HUDEP-2 (cell line): Measurements from ENCODE around the gene CERK.

Experiments used
- DNase-seq, 76 experiments: peaks; one replicate each; lab custom pipeline; 2025; ENCODE audit not compliant: unreplicated experiment in 76 of 76; lab: John Stamatoyannopoulos, UW

The CERK gene

GRCh38 chr22:46750530-46750800 is 12.4 kb upstream of the CERK start:
- DNase-seq: no peak

- no peak for DNase-seq
Observed at GRCh38 chr22:46749682-46750529, 11.9 kb upstream of the CERK start.

- no peak for DNase-seq
Observed at GRCh38 chr22:46748908-46749675, 11.0 kb upstream of the CERK start.

- DNase-seq: no peak
Observed at GRCh38 chr22:46748206-46748907, 10.3 kb upstream of the CERK start.

GRCh38 chr22:46747646-46748045 is 9.6 kb upstream of the CERK start:
- no peak for DNase-seq

GRCh38 chr22:46746620-46747019 is 8.6 kb upstream of the CERK start:
- no peak for DNase-seq

GRCh38 chr22:46746192-46746591 is 8.1 kb upstream of the CERK start:
- no peak for DNase-seq

GRCh38 chr22:46744581-46744980 is 6.5 kb upstream of the CERK start:
- no peak for DNase-seq

GRCh38 chr22:46742576-46743221 is 4.6 kb upstream of the CERK start:
- no peak for DNase-seq

GRCh38 chr22:46741974-46742519 is 4.0 kb upstream of the CERK start:
- no peak for DNase-seq

GRCh38 chr22:46740910-46741780 is 3.1 kb upstream of the CERK start:
- no peak for DNase-seq

GRCh38 chr22:46739094-46739870 is 1.2 kb upstream of the CERK start:
- DNase-seq: no peak

GRCh38 chr22:46738647-46739093 is 618 bp upstream of the CERK start:
- DNase-seq: no peak

GRCh38 chr22:46737105-46737975 is 712 bp downstream of the CERK start:
- DNase-seq: peak in 1 of 76 experiments; percentile 12

GRCh38 chr22:46736705-46737104 is 1.3 kb downstream of the CERK start:
- no peak for DNase-seq

GRCh38 chr22:46735747-46736608 is 2.1 kb downstream of the CERK start:
- DNase-seq: no peak

- DNase-seq: no peak
Observed at GRCh38 chr22:46734830-46735453, 3.1 kb downstream of the CERK start.
